Measurements from ENCODE around the gene CDK19. TPM values are rescaled to one million over a fixed set of nuclear protein-coding genes. Genes with fewer than 3 reads are reported as not detected.

CDK19 gene
- total RNA-seq, 1 experiment from 2014 or later: 7.0 TPM

DNA sequence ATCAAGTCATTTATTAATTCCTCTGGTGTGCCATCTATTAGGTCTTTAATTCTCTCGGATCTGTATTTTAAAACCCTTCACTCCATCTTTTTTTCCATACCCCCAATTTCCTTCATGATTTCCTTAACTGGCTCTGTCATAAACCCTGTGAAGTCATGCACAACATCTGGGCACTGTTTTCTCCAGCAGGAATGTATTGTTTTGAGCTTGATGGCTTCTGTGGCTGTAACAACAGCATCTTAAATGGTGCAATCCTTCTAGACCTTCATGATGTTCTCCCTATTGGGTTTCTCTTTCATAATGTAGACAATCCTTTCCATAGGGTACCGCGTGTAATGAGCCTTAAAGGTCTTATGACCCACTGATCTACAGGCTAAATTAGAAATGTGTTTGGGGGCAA lies 29.0 kb downstream of the CDK19 start:
- no peak for DNase-seq
- H3K23ac ChIP-seq (ENCODE audit: insufficient read length, low read depth, low read length): no peak overlapping the region
- TF ChIP-seq, protein P1, sequence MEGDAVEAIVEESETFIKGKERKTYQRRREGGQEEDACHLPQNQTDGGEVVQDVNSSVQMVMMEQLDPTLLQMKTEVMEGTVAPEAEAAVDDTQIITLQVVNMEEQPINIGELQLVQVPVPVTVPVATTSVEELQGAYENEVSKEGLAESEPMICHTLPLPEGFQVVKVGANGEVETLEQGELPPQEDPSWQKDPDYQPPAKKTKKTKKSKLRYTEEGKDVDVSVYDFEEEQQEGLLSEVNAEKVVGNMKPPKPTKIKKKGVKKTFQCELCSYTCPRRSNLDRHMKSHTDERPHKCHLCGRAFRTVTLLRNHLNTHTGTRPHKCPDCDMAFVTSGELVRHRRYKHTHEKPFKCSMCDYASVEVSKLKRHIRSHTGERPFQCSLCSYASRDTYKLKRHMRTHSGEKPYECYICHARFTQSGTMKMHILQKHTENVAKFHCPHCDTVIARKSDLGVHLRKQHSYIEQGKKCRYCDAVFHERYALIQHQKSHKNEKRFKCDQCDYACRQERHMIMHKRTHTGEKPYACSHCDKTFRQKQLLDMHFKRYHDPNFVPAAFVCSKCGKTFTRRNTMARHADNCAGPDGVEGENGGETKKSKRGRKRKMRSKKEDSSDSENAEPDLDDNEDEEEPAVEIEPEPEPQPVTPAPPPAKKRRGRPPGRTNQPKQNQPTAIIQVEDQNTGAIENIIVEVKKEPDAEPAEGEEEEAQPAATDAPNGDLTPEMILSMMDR (conservative IDR thresholded peaks at IDR 0.05): no peak

More for the DNA sequence above, 29.0 kb downstream of the CDK19 start:
- H4K8ac ChIP-seq (replicated peaks; ENCODE audit: insufficient read length, low read depth, low read length): no peak overlapping the region
- WGBS (ENCODE audit: extremely low coverage, insufficient read length, low lambda C conversion rate): 100% methylated on average over 1 of the region's 3 CpGs
- H3K79me1 ChIP-seq (ENCODE audit: insufficient read depth, low read depth, low read length, poor library complexity, severe bottlenecking): no peaks in the 10 kb centered on the region
- H2BK12ac ChIP-seq (ENCODE audit: insufficient read length, low read depth, low read length): no peak overlapping the region
- no peaks in the 10 kb centered on the region for H3K23me2 ChIP-seq (ENCODE audit: insufficient read length, low read depth, low read length, poor library complexity, severe bottlenecking)
- no peaks in the 10 kb centered on the region; the same call in 1 of the 2 replicates for H3K79me2 ChIP-seq (ENCODE audit: insufficient read depth, low read length)
- Mint-ChIP-seq H3K4me3 (no peak overlapping the region), H3K27me3 (ENCODE audit: low read depth) (no peaks in the 10 kb centered on the region), H3K27ac (peak overlapping the region in 1 of 3 experiments; percentile 14; a peak in 3 of 7 replicates), H3K36me3 (ENCODE audit: insufficient read depth in 1 of 3, low read depth in 3 of 3) (peaks cover 2 to 13% (median 3%) of the 10 kb centered on the region in 3 experiments; a peak in 5 of 7 replicates), H3K4me1 (no peaks in the 10 kb centered on the region), H3K9me3 (peaks cover 6% of the 10 kb centered on the region in 2 experiments; a peak in 3 of 5 replicates)
- no peaks in the 10 kb centered on the region for H4K20me1 ChIP-seq (ENCODE audit: control insufficient read depth, insufficient read depth, insufficient read length)
- H3K4me2 ChIP-seq (ENCODE audit: insufficient read depth, insufficient read length, low read length): no peak overlapping the region
- H2AK5ac ChIP-seq (ENCODE audit: insufficient read length, low read length): no peak overlapping the region
- H2BK5ac ChIP-seq (ENCODE audit: insufficient read length, low read length): no peak overlapping the region
- H2BK20ac ChIP-seq (ENCODE audit: low read depth, low read length, poor library complexity, severe bottlenecking): no peak overlapping the region
- H3K18ac ChIP-seq (ENCODE audit: insufficient read length, low read depth, low read length): no peak overlapping the region
- H3T11ph ChIP-seq (ENCODE audit: low read length): no peak overlapping the region
- H3K4ac ChIP-seq (ENCODE audit: low read depth, low read length): no peak overlapping the region
- no peak overlapping the region for H3K14ac ChIP-seq (ENCODE audit: insufficient read depth, low read length)
- no peaks in the 10 kb centered on the region for H3K27me3 ChIP-seq (ENCODE audit: insufficient read depth, low read length)
- no peaks in the 10 kb centered on the region for H3K4me1 ChIP-seq (ENCODE audit: insufficient read depth, low read length)
- no peaks in the 10 kb centered on the region for H3K9me3 ChIP-seq (ENCODE audit: control insufficient read depth, low read depth, low read length)
- H4K5ac ChIP-seq (ENCODE audit: insufficient read length, low read depth, low read length): no peak overlapping the region
- no peak overlapping the region for H2BK120ac ChIP-seq (ENCODE audit: low read depth, low read length, poor library complexity, severe bottlenecking)
- H3K56ac ChIP-seq (ENCODE audit: insufficient read length, low read depth, low read length): no peak overlapping the region
- no peak overlapping the region for H2BK15ac ChIP-seq (ENCODE audit: low read depth, low read length)
- no peak overlapping the region for H4K91ac ChIP-seq (ENCODE audit: insufficient read length, low read depth, low read length)
- H3K27ac ChIP-seq (ENCODE audit: insufficient read length, low read depth, low read length): no peak overlapping the region
- H3K9ac ChIP-seq (ENCODE audit: extremely low read depth, insufficient read length, low read length): no peak overlapping the region
- no peak overlapping the region for H2AFZ ChIP-seq (ENCODE audit: low read length)

Data from H9 (cell line).